Measurements from ENCODE around the gene DLGAP3. TPM values are rescaled to one million over a fixed set of nuclear protein-coding genes. Genes with fewer than 3 reads are reported as not detected.

Gene DLGAP3
- total and polyA plus RNA-seq, 4 donors = 0.05 to 0.19 (median 0.08) TPM

- no peaks in the 10 kb centered on the region for H3K36me3 ChIP-seq (ENCODE audit: control insufficient read depth in 4 of 4, insufficient read depth in 3 of 4, low read depth in 1 of 4, low read length in 3 of 4)
- peaks cover 0 to 8% (median 4%) of the 10 kb centered on the region in 4 donors for H3K4me1 ChIP-seq (ENCODE audit: control insufficient read depth in 4 of 4, insufficient read depth in 4 of 4, low read length in 3 of 4)
- no peak overlapping the region for H3K27ac ChIP-seq (ENCODE audit: low read depth in 1 of 2, low read length in 2 of 2)
- 89% methylated on average over 4 of the region's 4 CpGs for WGBS
- H3K4me3 ChIP-seq (ENCODE audit: low read depth in 1 of 3, low read length in 3 of 3) = no peak overlapping the region
- peaks cover 6 to 14% (median 10%) of the 10 kb centered on the region in 4 donors for H3K27me3 ChIP-seq (ENCODE audit: control insufficient read depth in 4 of 4, insufficient read depth in 4 of 4, low read length in 3 of 4)
- no peak overlapping the region for H3K9ac ChIP-seq (ENCODE audit: low read depth in 1 of 2, low read length in 2 of 2)
- TF ChIP-seq RXRA (IDR thresholded peaks at IDR 0.05) = no peak
- no peak for TF ChIP-seq TAF1 (conservative IDR thresholded peaks at IDR 0.05)
- no peak for TF ChIP-seq HNF4A (conservative IDR thresholded peaks at IDR 0.05)
- TF ChIP-seq FOXA2 (IDR thresholded peaks at IDR 0.05) = no peak
- no peak for TF ChIP-seq HNF4G (IDR thresholded peaks at IDR 0.05)
- TF ChIP-seq YY1 (IDR thresholded peaks at IDR 0.05) = no peak
- TF ChIP-seq GABPA (IDR thresholded peaks at IDR 0.05 in 1 of 2, conservative IDR thresholded peaks at IDR 0.05 in 1 of 2) = no peak
- TF ChIP-seq, protein P1, sequence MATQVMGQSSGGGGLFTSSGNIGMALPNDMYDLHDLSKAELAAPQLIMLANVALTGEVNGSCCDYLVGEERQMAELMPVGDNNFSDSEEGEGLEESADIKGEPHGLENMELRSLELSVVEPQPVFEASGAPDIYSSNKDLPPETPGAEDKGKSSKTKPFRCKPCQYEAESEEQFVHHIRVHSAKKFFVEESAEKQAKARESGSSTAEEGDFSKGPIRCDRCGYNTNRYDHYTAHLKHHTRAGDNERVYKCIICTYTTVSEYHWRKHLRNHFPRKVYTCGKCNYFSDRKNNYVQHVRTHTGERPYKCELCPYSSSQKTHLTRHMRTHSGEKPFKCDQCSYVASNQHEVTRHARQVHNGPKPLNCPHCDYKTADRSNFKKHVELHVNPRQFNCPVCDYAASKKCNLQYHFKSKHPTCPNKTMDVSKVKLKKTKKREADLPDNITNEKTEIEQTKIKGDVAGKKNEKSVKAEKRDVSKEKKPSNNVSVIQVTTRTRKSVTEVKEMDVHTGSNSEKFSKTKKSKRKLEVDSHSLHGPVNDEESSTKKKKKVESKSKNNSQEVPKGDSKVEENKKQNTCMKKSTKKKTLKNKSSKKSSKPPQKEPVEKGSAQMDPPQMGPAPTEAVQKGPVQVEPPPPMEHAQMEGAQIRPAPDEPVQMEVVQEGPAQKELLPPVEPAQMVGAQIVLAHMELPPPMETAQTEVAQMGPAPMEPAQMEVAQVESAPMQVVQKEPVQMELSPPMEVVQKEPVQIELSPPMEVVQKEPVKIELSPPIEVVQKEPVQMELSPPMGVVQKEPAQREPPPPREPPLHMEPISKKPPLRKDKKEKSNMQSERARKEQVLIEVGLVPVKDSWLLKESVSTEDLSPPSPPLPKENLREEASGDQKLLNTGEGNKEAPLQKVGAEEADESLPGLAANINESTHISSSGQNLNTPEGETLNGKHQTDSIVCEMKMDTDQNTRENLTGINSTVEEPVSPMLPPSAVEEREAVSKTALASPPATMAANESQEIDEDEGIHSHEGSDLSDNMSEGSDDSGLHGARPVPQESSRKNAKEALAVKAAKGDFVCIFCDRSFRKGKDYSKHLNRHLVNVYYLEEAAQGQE (IDR thresholded peaks at IDR 0.05) = no peak
- no peak for TF ChIP-seq RAD21 (IDR thresholded peaks at IDR 0.05)
- no peak for DNase-seq (ENCODE audit: low spot score)
- peaks cover 0 to 5% (median 2%) of the 10 kb centered on the region in 4 donors for H3K9me3 ChIP-seq (ENCODE audit: control insufficient read depth in 4 of 4, low read length in 3 of 4)
These were observed 41.9 kb downstream of the DLGAP3 start for GRCh38 chr1:34887593-34887992.

DNA sequence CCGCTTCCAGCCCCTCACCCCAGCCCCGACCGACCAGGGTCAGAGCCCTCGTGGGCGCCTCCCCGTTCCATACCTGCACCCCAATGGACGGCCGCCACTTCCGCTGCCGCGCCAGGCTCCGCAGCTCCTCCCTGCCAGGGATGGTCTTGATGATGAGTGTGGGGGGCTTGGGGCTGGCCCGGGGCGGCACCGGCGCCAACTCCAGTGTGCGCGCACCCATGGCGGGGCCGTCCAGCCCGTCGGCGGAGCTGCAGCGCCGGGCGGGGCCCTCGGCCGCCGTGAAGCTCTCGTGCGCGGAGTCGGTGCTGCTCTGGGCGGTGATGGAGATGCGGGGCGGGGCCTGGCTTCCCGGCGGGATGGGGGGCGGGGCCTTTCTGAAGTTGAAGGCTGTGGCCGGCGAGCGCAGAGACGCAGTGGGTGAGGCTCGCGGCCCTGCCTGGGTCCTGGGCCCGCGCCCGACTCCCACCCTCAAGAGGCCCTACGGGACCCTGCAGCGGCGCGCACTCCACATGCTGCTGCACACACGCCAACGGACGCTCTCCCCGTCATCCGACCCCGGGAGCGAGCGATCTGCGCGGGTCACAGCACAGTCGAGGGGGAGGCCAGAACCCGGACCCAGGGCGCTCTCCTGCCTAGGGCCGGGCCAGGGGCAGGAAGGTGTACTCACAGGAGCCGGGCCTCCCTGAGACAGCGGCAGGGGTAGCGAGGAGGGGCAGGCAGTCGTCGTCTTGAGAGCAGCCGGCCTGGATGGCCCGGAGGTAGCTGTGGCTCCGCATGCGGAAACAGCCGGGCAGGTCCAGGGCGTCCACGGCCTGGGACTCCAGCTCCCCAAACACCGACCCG lies 43.8 kb downstream of the DLGAP3 start:
- no peak for TF ChIP-seq ZBTB33 (IDR thresholded peaks at IDR 0.05)
- no peak for TF ChIP-seq RXRA (IDR thresholded peaks at IDR 0.05)
- TF ChIP-seq, protein P2, sequence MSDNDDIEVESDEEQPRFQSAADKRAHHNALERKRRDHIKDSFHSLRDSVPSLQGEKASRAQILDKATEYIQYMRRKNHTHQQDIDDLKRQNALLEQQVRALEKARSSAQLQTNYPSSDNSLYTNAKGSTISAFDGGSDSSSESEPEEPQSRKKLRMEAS (IDR thresholded peaks at IDR 0.05) = no peak
- no peak for TF ChIP-seq HNF4G (IDR thresholded peaks at IDR 0.05)
- no peak for TF ChIP-seq FOXA1 (IDR thresholded peaks at IDR 0.05)
- TF ChIP-seq, protein P1 (IDR thresholded peaks at IDR 0.05) = no peak
- H3K4me1 ChIP-seq (ENCODE audit: control insufficient read depth in 4 of 4, insufficient read depth in 4 of 4, low read length in 3 of 4) = peaks cover 0 to 8% (median 4%) of the 10 kb centered on the region in 4 donors
- 4% methylated on average over 80 of the region's 80 CpGs for WGBS
- peak; percentile 54 for DNase-seq (ENCODE audit: low spot score)
- peaks cover 0 to 4% (median 2%) of the 10 kb centered on the region in 4 donors for H3K9me3 ChIP-seq (ENCODE audit: control insufficient read depth in 4 of 4, low read length in 3 of 4)
- peaks cover 6 to 14% (median 10%) of the 10 kb centered on the region in 4 donors for H3K27me3 ChIP-seq (ENCODE audit: control insufficient read depth in 4 of 4, insufficient read depth in 4 of 4, low read length in 3 of 4)
- peak overlapping the region in 1 of 3 donors; percentile 29 for H3K4me3 ChIP-seq (ENCODE audit: low read depth in 1 of 3, low read length in 3 of 3)
- H3K36me3 ChIP-seq (ENCODE audit: control insufficient read depth in 4 of 4, insufficient read depth in 3 of 4, low read depth in 1 of 4, low read length in 3 of 4) = no peaks in the 10 kb centered on the region
- H3K27ac ChIP-seq (ENCODE audit: low read depth in 1 of 2, low read length in 2 of 2) = no peak overlapping the region
- H3K9ac ChIP-seq (ENCODE audit: low read depth in 1 of 2, low read length in 2 of 2) = no peak overlapping the region

Data from liver (tissue), 9 donors.